SK-N-SH treated with all-trans-retinoic acid at 6 μM for 48 hours (cell line): ENCODE results near the gene IKBKE.

Experiments used
- ATAC-seq: fragments of 200-7000 bp; cut with Tn5 transposase; 3 replicates; pipeline ENCODE4 v1.9.1; 2020; ENCODE audit warnings: mild to moderate bottlenecking, moderate library complexity
- ARNTL ChIP-seq: fragments of 450-650 bp; formaldehyde crosslinking; IDR thresholded peaks from 2 replicates; pipeline ENCODE4 v1.5.0; 2020; ENCODE audit warnings: low read depth, mild to moderate bottlenecking, moderate library complexity, borderline replicate concordance
- BACH2 ChIP-seq: fragments of 250-450 bp; sonication (Bioruptor Pico); IDR thresholded peaks from 2 replicates; pipeline ENCODE4 v1.9.0; 2021; ENCODE audit warnings: mild to moderate bottlenecking, borderline replicate concordance
- CREB5 ChIP-seq: fragments of 250-450 bp; sonication (Bioruptor Pico); IDR thresholded peaks from 2 replicates; pipeline ENCODE4 v1.5.1; 2020; ENCODE audit warnings: low read depth, mild to moderate bottlenecking, moderate library complexity
- CSRNP3 ChIP-seq: fragments of 250-450 bp; sonication (Bioruptor Pico); IDR thresholded peaks from 2 replicates; pipeline ENCODE4 v1.5.1; 2021; ENCODE audit warnings: mild to moderate bottlenecking, moderate library complexity
- ESRRG ChIP-seq: fragments of 250-450 bp; sonication (Bioruptor Pico); IDR thresholded peaks from 2 replicates; pipeline ENCODE4 v1.6.1; 2021; ENCODE audit warnings: mild to moderate bottlenecking
- GLIS3 ChIP-seq: fragments of 250-450 bp; sonication (Bioruptor Pico); IDR thresholded peaks from 2 replicates; pipeline ENCODE4 v1.5.0; 2020; ENCODE audit warnings: mild to moderate bottlenecking, moderate library complexity
- OSR1 ChIP-seq: fragments of 250-450 bp; sonication (Bioruptor Pico); IDR thresholded peaks from 2 replicates; pipeline ENCODE4 v1.8.0; 2022; ENCODE audit warnings: moderate library complexity, mild to moderate bottlenecking, inconsistent platforms
- PPARA ChIP-seq: fragments of 250-450 bp; sonication (Bioruptor Pico); IDR thresholded peaks from 2 replicates; pipeline ENCODE4 v1.5.0; 2020; ENCODE audit warnings: mild to moderate bottlenecking, borderline replicate concordance
- RARB ChIP-seq: fragments of 250-450 bp; sonication (Bioruptor Pico); IDR thresholded peaks from 2 replicates; pipeline ENCODE4 v1.8.0; 2021; ENCODE audit warnings: mild to moderate bottlenecking, moderate library complexity
- TCF4 ChIP-seq: fragments of 250-450 bp; sonication (Bioruptor Pico); IDR thresholded peaks from 2 replicates; pipeline ENCODE4 v1.8.0; 2021; ENCODE audit warnings: mild to moderate bottlenecking, moderate library complexity, borderline replicate concordance
- TOX ChIP-seq: fragments of 250-450 bp; sonication (Bioruptor Pico); IDR thresholded peaks from 2 replicates; pipeline ENCODE4 v1.8.0; 2021; ENCODE audit warnings: mild to moderate bottlenecking, moderate library complexity, borderline replicate concordance
- ZC3H10 ChIP-seq: fragments of 250-450 bp; sonication (Bioruptor Pico); IDR thresholded peaks from 2 replicates; pipeline ENCODE4 v1.5.1; 2021; ENCODE audit warnings: mild to moderate bottlenecking, moderate library complexity
- ZFP3 ChIP-seq: fragments of 250-450 bp; sonication (Bioruptor Pico); IDR thresholded peaks from 2 replicates; pipeline ENCODE4 v1.5.0; 2020; ENCODE audit warnings: mild to moderate bottlenecking, moderate library complexity
- ZFP30 ChIP-seq: fragments of 450-650 bp; formaldehyde crosslinking; IDR thresholded peaks from 2 replicates; pipeline ENCODE4 v1.5.0; 2022; ENCODE audit warnings: mild to moderate bottlenecking, moderate library complexity
- ZNF565 ChIP-seq: fragments of 450-650 bp; formaldehyde crosslinking; conservative IDR thresholded peaks from 2 replicates; pipeline ENCODE4 v1.5.0; 2020; ENCODE audit warnings: low read depth, mild to moderate bottlenecking, moderate library complexity
- ZNF8 ChIP-seq: fragments of 450-650 bp; formaldehyde crosslinking; IDR thresholded peaks from 2 replicates; pipeline ENCODE4 v1.5.0; 2020; ENCODE audit warnings: mild to moderate bottlenecking, moderate library complexity
- TF ChIP-seq, protein P1 (sequence below): fragments of 250-450 bp; sonication (Bioruptor Pico); IDR thresholded peaks from 2 replicates; pipeline ENCODE4 v1.8.0; 2020; ENCODE audit warnings: mild to moderate bottlenecking, moderate library complexity, borderline replicate concordance
- TF ChIP-seq, protein P2 (sequence below): fragments of 250-450 bp; sonication (Bioruptor Pico); IDR thresholded peaks from 2 replicates; pipeline ENCODE4 v1.5.0; 2020; ENCODE audit warnings: mild to moderate bottlenecking, moderate library complexity

IKBKE gene

GRCh38 chr1:206513312-206514111 lies 43.2 kb downstream of the IKBKE start (continued):
- TF ChIP-seq BACH2 (CRISPR knock-in tag), result no peak
- TF ChIP-seq CREB5, result no peak
- no peak for TF ChIP-seq RARB (CRISPR knock-in tag)
- TF ChIP-seq, protein P1, sequence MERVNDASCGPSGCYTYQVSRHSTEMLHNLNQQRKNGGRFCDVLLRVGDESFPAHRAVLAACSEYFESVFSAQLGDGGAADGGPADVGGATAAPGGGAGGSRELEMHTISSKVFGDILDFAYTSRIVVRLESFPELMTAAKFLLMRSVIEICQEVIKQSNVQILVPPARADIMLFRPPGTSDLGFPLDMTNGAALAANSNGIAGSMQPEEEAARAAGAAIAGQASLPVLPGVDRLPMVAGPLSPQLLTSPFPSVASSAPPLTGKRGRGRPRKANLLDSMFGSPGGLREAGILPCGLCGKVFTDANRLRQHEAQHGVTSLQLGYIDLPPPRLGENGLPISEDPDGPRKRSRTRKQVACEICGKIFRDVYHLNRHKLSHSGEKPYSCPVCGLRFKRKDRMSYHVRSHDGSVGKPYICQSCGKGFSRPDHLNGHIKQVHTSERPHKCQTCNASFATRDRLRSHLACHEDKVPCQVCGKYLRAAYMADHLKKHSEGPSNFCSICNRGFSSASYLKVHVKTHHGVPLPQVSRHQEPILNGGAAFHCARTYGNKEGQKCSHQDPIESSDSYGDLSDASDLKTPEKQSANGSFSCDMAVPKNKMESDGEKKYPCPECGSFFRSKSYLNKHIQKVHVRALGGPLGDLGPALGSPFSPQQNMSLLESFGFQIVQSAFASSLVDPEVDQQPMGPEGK (CRISPR knock-in tag), result no peak
- TF ChIP-seq ZFP30, result no peak

DNA sequence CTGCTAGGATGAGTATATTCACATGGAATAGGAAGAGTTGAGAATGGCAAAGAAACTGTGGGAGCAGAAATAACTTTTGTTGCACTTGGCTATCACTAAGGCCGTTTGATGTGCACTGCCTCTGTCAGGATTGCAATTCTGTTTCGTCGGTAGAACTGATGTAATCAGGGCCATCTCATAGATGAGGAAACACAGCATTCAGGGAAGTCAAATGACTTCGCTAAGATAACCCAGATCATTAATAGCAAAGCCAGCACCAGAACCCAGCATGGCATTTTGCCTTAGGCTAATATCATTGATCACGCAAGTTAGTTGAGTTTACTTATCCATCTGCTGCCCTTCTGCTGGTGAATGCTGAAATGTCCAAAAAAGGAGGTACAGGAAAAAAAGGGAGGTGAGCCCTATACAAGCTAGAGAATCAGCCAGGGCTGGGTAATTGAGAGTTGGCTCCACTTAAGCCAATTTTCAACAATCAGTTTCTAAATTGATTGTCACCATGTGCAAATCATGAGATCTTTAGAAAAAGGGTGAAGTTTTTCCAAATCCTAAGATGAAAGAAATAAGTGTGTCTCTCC lies 44.6 kb downstream of the IKBKE start:
- no peak for ATAC-seq
- TF ChIP-seq CREB5, result no peak
- no peak for TF ChIP-seq OSR1 (CRISPR knock-in tag)
- no peak for TF ChIP-seq ESRRG (CRISPR knock-in tag)
- no peak for TF ChIP-seq ZFP3 (CRISPR knock-in tag)
- TF ChIP-seq, protein P1 (CRISPR knock-in tag), result no peak
- TF ChIP-seq ZFP30, result no peak
- TF ChIP-seq, protein P2, sequence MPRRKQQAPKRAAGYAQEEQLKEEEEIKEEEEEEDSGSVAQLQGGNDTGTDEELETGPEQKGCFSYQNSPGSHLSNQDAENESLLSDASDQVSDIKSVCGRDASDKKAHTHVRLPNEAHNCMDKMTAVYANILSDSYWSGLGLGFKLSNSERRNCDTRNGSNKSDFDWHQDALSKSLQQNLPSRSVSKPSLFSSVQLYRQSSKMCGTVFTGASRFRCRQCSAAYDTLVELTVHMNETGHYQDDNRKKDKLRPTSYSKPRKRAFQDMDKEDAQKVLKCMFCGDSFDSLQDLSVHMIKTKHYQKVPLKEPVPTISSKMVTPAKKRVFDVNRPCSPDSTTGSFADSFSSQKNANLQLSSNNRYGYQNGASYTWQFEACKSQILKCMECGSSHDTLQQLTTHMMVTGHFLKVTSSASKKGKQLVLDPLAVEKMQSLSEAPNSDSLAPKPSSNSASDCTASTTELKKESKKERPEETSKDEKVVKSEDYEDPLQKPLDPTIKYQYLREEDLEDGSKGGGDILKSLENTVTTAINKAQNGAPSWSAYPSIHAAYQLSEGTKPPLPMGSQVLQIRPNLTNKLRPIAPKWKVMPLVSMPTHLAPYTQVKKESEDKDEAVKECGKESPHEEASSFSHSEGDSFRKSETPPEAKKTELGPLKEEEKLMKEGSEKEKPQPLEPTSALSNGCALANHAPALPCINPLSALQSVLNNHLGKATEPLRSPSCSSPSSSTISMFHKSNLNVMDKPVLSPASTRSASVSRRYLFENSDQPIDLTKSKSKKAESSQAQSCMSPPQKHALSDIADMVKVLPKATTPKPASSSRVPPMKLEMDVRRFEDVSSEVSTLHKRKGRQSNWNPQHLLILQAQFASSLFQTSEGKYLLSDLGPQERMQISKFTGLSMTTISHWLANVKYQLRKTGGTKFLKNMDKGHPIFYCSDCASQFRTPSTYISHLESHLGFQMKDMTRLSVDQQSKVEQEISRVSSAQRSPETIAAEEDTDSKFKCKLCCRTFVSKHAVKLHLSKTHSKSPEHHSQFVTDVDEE (CRISPR knock-in tag), result no peak
- TF ChIP-seq ARNTL (CRISPR knock-in tag), result no peak
- no peak for TF ChIP-seq ZNF565 (CRISPR knock-in tag)
- no peak for TF ChIP-seq BACH2 (CRISPR knock-in tag)
- TF ChIP-seq TOX (CRISPR knock-in tag), result no peak
- no peak for TF ChIP-seq ZC3H10 (CRISPR knock-in tag)
- TF ChIP-seq ZNF8 (CRISPR knock-in tag), result no peak
- TF ChIP-seq GLIS3 (CRISPR knock-in tag), result no peak
- no peak for TF ChIP-seq TCF4 (CRISPR knock-in tag)

DNA sequence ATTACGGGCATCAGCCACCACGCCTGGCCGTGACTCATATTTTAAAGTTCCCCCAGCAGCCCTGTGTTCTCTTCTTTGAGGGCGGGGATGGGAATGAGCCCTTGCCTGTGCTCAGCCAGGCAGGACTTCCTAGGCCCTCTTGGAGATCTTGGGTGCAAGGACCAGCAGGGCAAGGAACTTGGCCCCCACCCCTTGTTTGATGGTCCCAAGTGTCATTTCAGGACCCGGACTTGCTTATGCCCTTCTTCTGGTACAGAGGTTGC lies 46.4 kb downstream of the IKBKE start:
- ATAC-seq, result no peak
- TF ChIP-seq CSRNP3 (CRISPR knock-in tag) (no peak), ESRRG (CRISPR knock-in tag) (no peak), PPARA (CRISPR knock-in tag) (no peak), RARB (CRISPR knock-in tag) (no peak), ZNF565 (CRISPR knock-in tag) (no peak), CREB5 (no peak), OSR1 (CRISPR knock-in tag) (no peak)
